Measurements from ENCODE around the gene FERD3L. TPM values are rescaled to one million over a fixed set of nuclear protein-coding genes. Genes with fewer than 3 reads are reported as not detected.

Gene FERD3L
- total and polyA plus RNA-seq, 2 donors (not counting 3 experiments of a cell fraction or from before 2014, with no cell fraction given), result not detected

DNA sequence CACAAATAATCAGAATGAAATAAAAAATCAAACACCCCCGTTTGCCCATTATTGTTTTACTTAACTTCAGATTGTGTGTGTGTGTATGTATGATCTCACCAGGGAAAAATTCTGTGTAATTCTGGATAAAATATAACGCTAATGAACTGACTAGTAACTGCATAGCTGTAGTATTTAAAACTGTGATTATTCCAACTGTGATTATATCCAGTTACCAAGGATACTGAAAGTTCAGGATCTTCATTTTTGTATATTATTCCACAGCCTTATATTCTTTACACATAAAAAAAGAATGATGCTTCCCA is 30.7 kb downstream of the FERD3L start:
- dilution Hi-C loops (cut with MboI; ENCODE audit: extremely low pct_ligation_motif_present, low sequenced_read_pairs) (no loop called here), intact Hi-C loops (cut with micrococcal nuclease) (no loop called here)
- Histone ChIP-seq H3K4me2 (ENCODE audit: insufficient read depth, low read length) (no peak overlapping the region), H3K27me3 (ENCODE audit: control insufficient read depth in 2 of 2, insufficient read depth in 2 of 2, low read length in 2 of 2) (peaks cover 80 to 94% of the 10 kb centered on the region in 2 experiments), H3K9me1 (replicated peaks; ENCODE audit: control insufficient read depth, extremely low read depth, insufficient read depth, low read length) (no peaks in the 10 kb centered on the region), H3K4me1 (ENCODE audit: control insufficient read depth, extremely low read depth, insufficient read depth, low read length) (peaks cover 9% of the 10 kb centered on the region), H3K27ac (ENCODE audit: insufficient read depth, low read depth, low read length) (no peak overlapping the region), H2AFZ (ENCODE audit: low read depth, low read length) (no peak overlapping the region), H3K9ac (replicated peaks; ENCODE audit: extremely low read depth, insufficient read depth, low read length) (no peak overlapping the region), H4K20me1 (replicated peaks; ENCODE audit: control insufficient read depth, extremely low read depth, insufficient read depth, low read length) (no peaks in the 10 kb centered on the region), H3K79me2 (ENCODE audit: control insufficient read depth, insufficient read depth, low read length) (no peaks in the 10 kb centered on the region), H3K36me3 (ENCODE audit: control insufficient read depth in 2 of 2, extremely low read depth in 1 of 2, insufficient read depth in 2 of 2, low read length in 2 of 2) (no peaks in the 10 kb centered on the region), H3K4me3 (replicated peaks in 1 of 3; ENCODE audit: insufficient read depth in 1 of 3, low read depth in 1 of 3, low read length in 3 of 3) (no peak overlapping the region), H3K9me3 (replicated peaks; ENCODE audit: control insufficient read depth, insufficient read depth, low read length) (no peaks in the 10 kb centered on the region)
- FAIRE-seq (no peak), DNase-seq (ENCODE audit: low read depth, low spot score) (no peak)
- BruUV-seq (replicated peaks), result no TSS peak
- ChIA-PET CTCF (no interaction called here), POLR2A (no interaction called here)
- TF ChIP-seq MYC (IDR thresholded peaks at IDR 0.05; ENCODE audit: low read depth, low read length) (no peak), GATA2 (IDR thresholded peaks at IDR 0.05; ENCODE audit: insufficient read depth, insufficient read length, low read depth, low read length) (no peak), JUN (IDR thresholded peaks at IDR 0.05; ENCODE audit: borderline replicate concordance, insufficient read depth, insufficient read length, low read depth) (no peak), EZH2 (IDR thresholded peaks at IDR 0.05; ENCODE audit: borderline replicate concordance, low read depth, low read length, severe bottlenecking) (no peak), FOS (IDR thresholded peaks at IDR 0.05; ENCODE audit: borderline replicate concordance, insufficient read depth, low read length) (no peak), POLR2AphosphoS5 (IDR thresholded peaks at IDR 0.05; ENCODE audit: insufficient read depth, low read depth, low read length) (no peak), POLR2A (IDR thresholded peaks at IDR 0.05; ENCODE audit: low read depth, low read length) (no peak)
- TF ChIP-seq, protein P1, sequence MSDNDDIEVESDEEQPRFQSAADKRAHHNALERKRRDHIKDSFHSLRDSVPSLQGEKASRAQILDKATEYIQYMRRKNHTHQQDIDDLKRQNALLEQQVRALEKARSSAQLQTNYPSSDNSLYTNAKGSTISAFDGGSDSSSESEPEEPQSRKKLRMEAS (IDR thresholded peaks at IDR 0.05; ENCODE audit: insufficient read depth, insufficient read length), result no peak
- TF ChIP-seq, protein P2, sequence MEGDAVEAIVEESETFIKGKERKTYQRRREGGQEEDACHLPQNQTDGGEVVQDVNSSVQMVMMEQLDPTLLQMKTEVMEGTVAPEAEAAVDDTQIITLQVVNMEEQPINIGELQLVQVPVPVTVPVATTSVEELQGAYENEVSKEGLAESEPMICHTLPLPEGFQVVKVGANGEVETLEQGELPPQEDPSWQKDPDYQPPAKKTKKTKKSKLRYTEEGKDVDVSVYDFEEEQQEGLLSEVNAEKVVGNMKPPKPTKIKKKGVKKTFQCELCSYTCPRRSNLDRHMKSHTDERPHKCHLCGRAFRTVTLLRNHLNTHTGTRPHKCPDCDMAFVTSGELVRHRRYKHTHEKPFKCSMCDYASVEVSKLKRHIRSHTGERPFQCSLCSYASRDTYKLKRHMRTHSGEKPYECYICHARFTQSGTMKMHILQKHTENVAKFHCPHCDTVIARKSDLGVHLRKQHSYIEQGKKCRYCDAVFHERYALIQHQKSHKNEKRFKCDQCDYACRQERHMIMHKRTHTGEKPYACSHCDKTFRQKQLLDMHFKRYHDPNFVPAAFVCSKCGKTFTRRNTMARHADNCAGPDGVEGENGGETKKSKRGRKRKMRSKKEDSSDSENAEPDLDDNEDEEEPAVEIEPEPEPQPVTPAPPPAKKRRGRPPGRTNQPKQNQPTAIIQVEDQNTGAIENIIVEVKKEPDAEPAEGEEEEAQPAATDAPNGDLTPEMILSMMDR (IDR thresholded peaks at IDR 0.05; ENCODE audit: extremely low read depth in 1 of 2, insufficient read depth in 1 of 2, low read depth in 1 of 2, low read length in 2 of 2), result no peak

Measured in endothelial cell of umbilical vein (primary cell).